LNCAP (cell line): ENCODE data around the gene SAMD15.

Experiments used
- CTCF ChIP-seq: fragments of 450-650 bp; IDR thresholded peaks from 2 replicates; pipeline ENCODE4 v1.5.1; 2017; ENCODE audit warnings: mild to moderate bottlenecking

Gene SAMD15

GRCh38 chr14:77439861-77440260, 62.7 kb downstream of the SAMD15 start:
- no peak for TF ChIP-seq CTCF
